Measurements from ENCODE around the gene ARVCF. TPM values are rescaled to one million over a fixed set of nuclear protein-coding genes. Genes with fewer than 3 reads are reported as not detected.
A peak's percentile ranks its signal among the peaks of the same experiment; 100 is the strongest.

Gene ARVCF
- total RNA-seq, 1 donor from 2014 or later: 52.6 TPM

- FAIRE-seq (no peak), DNase-seq (ENCODE audit: low spot score in 2 of 2) (peak; percentile 96 to 98)
These were observed 4.0 kb upstream of the ARVCF start, which contains the start of gene TANGO2 for GRCh38 chr22:20020533-20021195. Gene TANGO2 (plus strand): TSS chr22:20021110. CDS start chr22:20036799, 15,689 bp downstream.

DNA sequence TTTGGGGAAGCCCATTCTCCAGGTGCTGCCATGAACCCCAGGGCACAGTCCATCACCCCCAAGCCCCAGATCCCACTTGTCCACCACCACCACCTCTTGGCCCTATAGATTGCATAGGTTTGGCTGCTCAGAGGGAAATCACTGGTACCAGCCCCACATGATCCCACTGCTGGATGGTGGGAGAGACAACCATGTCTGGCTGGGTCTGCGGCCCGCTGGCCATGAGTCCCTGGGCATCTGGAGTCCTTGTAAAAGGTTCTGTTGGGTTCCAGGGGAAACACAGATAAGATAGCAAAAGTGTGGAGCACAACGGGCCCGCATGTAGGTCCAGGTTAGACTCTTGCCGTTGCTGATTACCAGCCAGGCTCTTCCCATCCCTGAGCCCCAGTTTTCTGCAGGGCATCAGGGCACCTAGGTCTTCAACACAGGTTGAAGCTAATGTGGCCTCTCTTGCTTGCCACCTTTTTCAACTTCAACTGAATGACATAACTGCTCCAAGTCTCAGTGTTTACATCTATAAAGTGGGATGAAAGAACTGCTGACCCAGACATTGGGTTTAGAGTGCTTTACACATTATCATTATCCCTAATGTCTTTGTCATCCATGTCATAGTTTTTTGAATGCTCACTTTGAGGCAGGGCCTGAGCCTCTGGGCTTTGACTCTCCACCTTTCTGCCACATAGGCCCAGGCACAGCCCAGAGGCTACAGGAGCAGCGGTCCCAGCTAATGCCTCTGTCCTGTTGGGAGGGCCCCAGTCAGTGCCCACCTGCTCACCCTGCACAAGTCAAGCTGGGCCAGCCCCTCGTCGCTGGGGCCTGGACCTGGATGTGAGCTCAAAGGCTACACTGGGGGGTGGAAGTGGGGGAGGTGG, 3.3 kb upstream of the ARVCF start:
- FAIRE-seq: no peak

GRCh38 chr22:20018001-20018400, 1.4 kb upstream of the ARVCF start:
- no peak for FAIRE-seq
- no peak for DNase-seq (ENCODE audit: low spot score in 2 of 2)

More for the DNA sequence above, 3.3 kb upstream of the ARVCF start:
- no peak for DNase-seq (ENCODE audit: low spot score in 2 of 2)

DNA sequence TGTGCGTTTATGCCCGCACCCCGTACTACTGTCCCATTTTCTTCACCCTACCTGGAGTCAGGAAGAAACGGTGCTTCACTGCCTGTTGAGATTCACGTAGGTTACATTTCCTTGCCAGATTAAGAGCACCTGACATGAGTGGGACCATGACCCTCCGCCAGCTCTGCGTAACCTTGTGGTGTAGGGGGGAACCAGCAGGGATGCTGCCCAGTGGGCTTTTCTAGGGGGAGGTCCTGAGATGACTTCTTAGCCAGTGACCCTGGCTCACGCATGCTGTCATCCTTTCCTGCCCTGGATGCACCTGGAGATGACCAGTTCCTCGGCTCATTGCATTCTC, 967 bp upstream of the ARVCF start:
- DNase-seq (ENCODE audit: low spot score in 2 of 2): no peak
- FAIRE-seq: no peak

GRCh38 chr22:20015971-20016733, 471 bp downstream of the ARVCF start:
- no peak for DNase-seq (ENCODE audit: low spot score in 2 of 2)
- FAIRE-seq: no peak

DNA sequence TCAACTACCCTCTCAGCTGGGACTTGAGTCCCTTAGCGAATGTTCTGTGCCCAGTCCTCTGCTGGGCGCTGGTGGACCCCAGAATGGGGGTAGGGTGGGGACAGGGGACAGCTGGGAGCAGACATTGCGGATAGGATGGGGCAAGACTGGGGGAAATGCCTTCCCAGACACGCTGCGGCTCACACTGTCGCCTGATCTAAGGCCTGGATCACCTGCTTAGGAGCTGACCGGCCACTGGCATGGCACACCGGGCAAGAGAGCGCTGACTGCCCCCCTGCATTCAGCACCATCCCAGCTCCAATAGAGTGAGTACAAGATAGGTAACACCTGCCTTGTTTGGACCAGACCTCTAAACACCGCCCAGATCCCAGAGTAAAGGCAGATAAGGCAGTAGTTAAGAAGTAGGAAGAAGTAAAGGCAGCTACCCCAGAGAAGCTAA, 1.4 kb downstream of the ARVCF start:
- DNase-seq (ENCODE audit: low spot score in 2 of 2) (no peak), FAIRE-seq (no peak)

- DNase-seq (ENCODE audit: low spot score in 2 of 2) (no peak), FAIRE-seq (no peak)
These were observed 2.0 kb downstream of the ARVCF start for GRCh38 chr22:20014526-20015186.

GRCh38 chr22:20013382-20013871, 3.2 kb downstream of the ARVCF start:
- FAIRE-seq (no peak), DNase-seq (ENCODE audit: low spot score in 2 of 2) (peak in 1 of 2 donors; percentile 79)

DNA sequence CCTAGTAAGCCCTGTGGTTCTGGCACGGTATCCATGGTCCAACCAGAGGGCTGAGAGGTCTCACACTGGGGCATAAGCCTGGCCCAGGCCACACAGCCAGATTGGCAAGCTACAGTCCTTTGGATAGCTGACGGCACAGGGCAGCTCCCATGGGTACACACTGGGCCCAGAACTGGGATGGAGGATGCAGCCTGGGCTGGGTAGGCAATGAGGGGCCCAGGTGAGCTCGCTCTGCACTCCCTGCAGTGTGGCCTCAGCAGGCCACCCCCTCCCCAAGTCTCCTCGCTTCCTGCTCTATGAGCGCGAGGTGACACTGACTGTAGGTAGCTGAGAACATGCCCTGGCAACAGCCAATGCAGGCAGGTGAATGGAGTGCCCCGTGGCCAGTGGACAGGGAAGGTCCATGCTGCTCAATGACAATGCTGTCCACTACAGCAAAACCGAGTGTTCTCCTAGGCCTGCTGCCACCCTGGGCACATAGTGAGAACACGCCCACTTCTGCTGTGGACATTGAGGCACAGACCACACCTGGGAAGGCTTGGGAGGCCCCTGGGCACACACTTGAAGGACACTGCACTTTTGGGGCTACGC, 3.8 kb downstream of the ARVCF start:
- DNase-seq (ENCODE audit: low spot score in 2 of 2) (no peak), FAIRE-seq (no peak)

- FAIRE-seq: no peak
- no peak for DNase-seq (ENCODE audit: low spot score in 2 of 2)
These were observed 4.5 kb downstream of the ARVCF start for GRCh38 chr22:20011993-20012740.

GRCh38 chr22:20011123-20011992, 5.3 kb downstream of the ARVCF start:
- no peak for FAIRE-seq

DNA sequence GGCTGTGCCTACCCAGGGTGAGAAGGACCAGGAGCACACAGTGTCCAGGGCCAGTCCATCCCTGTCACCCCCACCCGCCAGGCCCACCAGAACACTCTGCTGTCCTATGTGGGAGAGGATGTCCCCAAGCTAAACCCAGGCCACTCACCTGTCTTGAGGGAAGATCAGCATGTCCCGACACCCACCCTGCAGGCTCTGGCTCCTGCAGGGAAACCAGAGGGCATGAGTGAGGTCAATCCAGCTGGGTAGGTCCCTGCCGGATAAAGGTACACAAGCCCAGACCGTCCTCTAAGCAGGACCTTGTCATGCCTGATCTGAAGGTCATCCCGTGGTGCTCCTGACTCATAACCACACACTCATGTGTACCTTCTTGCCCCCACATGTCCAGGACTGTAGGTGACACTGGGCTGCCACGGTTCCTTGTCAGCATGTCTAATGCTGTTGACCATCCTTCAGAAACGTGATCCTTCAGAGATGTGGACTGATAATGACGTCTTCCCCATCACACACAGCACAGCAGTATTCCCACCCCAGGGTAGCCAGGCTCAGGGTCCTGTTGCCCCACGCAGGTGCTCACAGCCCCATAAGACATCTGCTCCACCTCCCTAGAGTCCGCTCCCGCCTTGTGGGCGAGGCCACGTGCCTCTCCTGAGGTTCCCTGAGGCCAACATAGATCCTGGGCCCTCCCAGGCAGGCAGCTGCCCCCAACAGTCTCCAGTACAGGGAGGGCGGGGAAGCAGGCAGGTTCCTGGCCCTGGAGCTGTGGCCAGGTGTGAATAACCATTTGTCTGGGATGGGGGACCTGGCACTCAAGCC, 6.1 kb downstream of the ARVCF start:
- FAIRE-seq (no peak), DNase-seq (ENCODE audit: low spot score in 2 of 2) (no peak)

More at GRCh38 chr22:20011123-20011992, 5.3 kb downstream of the ARVCF start:
- DNase-seq (ENCODE audit: low spot score in 2 of 2): no peak

GRCh38 chr22:20009582-20010306, 6.9 kb downstream of the ARVCF start:
- DNase-seq (ENCODE audit: low spot score in 2 of 2): no peak
- no peak for FAIRE-seq

- no peak for FAIRE-seq
- DNase-seq (ENCODE audit: low spot score in 2 of 2): no peak
These were observed 7.6 kb downstream of the ARVCF start for GRCh38 chr22:20009018-20009491.

- DNase-seq (ENCODE audit: low spot score in 2 of 2): no peak
- no peak for FAIRE-seq
These were observed 8.2 kb downstream of the ARVCF start for GRCh38 chr22:20008221-20008995.

GRCh38 chr22:20004464-20004863, 12.2 kb downstream of the ARVCF start:
- FAIRE-seq (no peak), DNase-seq (ENCODE audit: low spot score in 2 of 2) (no peak)
